Suppressor macrophage treated with lipopolysaccharide for 4 hours (primary cell): ENCODE measurements around the gene DHRS13.
A peak's percentile ranks its signal among the peaks of the same experiment; 100 is the strongest.
"Not testable (repeated sequence)": the region's sequence is repeated elsewhere in the genome, so short reads cannot be mapped to it uniquely, and the experiment has no call there.

ENCODE experiments used
- DNase-seq: peaks from one replicate; pipeline ENCODE4 v3.0.0-alpha.2; 2020

Gene DHRS13

DNA sequence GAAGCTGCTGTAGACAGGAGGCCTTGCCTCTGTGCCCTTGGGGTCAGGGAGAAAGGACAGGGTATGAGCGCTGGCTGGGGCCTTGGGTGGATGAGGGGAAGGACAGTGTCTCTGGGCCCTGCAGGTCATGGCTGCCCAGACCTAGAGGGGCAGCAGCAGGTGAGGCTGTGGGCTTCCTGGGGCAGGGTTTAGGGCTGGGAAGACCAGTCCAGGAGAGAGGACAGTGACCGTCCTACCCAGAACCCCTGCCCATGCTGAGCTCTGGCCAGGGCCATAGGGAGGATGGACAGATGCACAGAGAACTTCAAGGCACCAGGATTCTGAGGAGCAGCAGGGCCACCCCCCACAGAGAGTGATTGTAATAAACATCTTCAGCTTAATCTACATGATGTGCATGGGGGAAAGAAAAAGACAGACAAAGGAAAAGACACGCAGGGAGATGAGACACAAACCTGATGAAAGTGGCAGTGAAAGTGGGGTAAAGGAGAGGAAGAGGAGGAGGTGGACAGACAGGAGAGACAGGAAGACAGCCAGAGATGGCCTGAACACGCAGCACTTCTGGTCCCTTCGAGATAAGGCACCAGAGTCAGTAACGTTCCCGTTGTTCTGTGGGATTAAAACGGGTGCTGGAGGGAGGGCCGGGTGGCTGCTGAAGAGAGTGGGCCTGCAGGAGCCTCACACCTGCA lies 22.9 kb downstream of the DHRS13 start:
- no peak for DNase-seq

DNA sequence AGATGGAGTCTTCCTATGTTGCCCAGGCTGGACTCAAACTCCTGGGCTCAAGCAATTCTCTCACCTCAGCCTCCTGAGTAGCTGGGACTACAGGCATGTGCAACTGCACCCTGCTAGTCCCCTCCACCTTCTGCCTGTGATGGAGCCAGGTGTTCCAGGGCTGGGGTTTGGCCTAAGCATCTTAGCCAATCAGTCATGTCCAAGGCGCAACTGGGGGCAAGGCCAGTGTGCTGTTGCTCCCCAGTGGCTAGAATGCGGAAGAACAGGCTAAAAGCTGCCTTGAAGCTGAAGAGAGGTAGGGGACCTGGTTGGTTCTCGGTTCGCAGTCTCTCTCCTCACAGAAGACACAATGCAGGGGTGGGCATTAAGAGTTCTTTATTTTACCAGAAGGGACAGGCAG lies 23.9 kb downstream of the DHRS13 start:
- DNase-seq = no peak

DNA sequence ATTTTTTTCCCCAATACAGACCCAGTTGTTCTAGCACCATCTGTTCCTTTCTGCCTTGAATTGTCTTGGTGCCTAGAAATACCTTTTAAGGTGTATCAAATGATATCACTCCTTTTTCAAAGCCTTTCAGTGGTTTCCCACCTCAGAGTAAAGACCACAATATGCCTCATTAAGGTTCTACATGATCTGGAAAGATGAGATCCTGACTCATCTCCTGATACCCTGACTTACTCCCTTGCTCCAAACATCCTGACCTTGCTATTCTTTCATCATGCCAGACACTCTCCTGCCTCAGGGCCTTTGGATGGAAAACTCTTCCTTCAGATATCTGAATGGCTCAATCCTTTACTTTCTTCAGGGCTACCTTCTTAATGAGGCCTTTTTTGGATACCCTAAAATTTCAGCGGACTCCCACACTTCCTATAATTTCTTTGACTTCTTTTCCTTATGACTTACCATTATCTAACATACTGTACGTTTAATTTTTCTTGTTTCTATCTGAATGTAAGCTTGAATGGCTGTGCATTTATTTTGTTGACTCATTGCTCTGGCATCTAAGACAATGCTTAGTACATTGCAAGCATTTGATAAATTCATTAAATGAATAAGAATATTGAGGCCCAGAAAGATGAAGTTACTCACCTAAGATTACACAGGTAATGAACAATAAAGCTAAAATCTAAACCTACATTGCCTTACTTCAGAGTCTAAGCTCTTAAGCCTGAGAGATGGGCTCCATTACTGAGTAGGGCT lies 24.5 kb downstream of the DHRS13 start:
- DNase-seq = no peak

DNA sequence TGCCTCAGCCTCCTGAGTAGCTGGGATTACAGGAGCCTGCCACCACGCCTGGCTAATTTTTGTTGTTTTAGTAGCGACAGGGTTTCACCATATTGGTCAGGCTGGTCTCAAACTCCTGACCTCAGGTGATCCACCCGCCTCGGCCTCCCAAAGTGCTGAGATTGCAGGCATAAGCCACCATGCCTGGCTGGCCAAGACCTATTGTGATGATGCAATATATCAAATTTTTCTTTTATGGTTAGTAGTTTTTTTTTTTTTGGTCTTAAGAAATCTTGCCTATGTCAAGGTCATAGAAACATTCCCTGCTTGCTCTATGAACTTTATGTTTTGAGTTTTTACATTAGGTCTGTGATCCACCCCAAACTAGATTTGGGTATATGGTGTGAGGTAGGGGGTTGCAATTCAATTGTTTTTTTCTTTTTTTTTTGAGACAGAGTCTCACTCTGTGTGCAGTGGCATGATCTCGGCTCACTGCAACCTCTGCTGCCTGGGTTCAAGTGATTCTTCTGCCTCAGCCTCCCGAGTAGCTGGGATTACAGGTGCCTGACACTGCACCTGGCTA lies 25.6 kb downstream of the DHRS13 start:
- not testable (repeated sequence) for DNase-seq

DNA sequence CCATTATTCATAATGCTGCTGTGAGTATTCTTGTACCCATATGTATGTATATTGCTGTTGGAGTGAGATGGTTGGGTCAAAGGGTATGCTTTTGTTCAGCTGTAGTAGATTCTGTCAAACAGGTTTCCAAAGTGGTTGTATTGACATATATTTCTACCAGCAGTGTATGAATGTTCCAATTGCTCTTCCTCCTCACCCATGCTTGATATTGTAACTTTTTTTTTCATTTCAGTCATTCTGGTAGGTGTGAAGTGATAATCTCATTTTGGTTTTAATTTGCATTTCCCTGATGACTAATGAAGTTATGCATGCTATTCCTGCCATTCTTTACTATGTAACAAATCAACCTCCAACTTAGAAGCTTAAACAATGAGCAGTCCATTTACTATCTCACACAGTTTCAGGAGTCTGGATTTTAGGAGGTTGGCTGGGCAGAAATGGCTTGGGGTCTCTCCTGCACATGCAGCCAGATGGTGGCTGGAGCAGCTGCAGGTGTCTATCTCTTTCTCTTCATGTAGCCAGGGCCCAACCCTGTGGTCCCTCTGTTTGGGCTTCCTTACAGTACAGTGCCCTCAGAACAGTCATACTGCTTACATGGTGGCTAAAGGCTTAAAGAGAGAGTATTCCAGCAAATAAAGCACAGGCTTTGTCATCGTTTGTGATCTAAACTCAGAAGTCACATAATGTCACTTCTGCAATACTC lies 26.9 kb downstream of the DHRS13 start:
- DNase-seq = no peak

DNA sequence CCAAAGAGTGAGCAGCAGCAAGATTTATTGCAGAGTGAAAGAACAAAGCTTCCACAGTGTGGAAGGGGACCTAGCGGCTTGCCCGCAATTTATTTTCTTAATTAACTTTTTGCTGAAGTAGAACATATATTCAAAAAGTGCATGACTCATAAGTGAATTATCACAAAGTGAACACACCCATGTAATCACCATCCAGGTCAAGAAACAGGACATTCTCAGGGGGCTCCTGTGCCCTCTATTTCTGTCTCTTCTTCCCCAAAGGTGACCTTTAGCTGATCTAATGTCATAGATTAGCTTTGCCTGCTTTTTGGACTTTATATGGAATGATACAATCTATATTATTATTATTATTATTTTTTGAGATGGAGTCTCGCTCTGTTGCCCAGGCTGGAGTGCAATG lies 28.1 kb downstream of the DHRS13 start:
- DNase-seq = no peak

DNA sequence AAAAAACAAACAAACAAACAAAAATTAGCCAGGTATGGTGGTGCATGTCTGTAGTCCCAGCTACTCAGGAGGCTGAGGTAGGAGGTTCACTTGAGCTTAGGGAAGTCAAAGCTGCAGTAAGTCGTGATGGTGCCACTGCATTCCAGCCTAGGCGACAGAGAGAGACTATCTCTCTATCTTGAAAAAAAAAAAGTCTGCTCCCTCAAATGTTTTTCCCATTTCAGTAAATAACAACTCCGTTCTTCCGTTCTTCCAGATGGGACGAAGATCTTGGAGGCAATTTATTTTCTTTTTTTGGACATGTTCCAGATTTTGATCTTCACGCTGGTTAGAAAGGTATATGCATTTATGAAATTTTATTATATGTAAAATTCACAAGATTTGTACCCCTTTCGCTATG lies 29.0 kb downstream of the DHRS13 start:
- DNase-seq = no peak

DNA sequence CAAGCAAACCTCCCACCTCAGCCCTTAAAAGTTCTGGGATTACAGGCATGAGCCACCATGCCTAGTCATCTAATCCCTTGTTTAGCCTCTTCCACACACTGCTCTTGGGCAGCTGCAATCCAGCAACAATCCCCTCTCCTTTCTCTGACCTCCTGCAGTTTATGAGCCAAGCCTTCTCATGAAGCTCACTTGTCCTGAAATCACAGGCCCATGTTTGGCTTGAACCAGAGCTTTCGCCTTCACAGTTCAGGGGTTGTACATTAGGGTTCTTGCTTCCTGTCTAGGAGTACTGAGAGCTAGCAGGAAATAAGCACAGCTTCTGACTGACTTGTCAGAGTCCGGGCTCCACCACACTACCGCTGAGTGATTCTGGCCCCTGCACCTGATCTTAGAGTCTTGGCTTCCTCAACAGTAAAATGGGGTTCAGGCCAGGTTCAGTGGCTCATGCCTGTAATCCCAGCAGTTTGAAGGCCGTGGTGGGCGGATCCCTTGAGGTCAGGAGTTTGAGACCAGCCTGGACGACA lies 31.8 kb downstream of the DHRS13 start:
- no peak for DNase-seq

DNA sequence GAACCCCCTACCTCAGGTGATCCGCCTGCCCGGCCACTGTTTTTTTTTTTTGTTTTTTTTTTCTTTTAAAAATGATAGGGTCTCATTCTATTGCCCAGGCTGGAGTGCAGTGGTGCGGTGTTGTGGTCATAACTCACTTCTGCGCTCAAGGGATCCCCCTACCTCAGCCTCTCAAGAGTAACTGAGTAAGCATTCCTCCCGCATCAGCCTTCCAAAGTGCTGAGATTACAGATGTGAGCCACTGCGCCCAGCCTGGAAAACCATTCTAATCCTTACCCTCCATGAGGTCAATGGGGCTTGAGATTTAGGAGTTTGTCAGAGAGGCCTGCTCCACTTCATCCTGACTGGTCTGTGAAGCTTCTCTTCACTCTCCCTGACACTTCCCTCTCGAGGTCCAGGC lies 35.6 kb downstream of the DHRS13 start:
- no peak for DNase-seq

DNA sequence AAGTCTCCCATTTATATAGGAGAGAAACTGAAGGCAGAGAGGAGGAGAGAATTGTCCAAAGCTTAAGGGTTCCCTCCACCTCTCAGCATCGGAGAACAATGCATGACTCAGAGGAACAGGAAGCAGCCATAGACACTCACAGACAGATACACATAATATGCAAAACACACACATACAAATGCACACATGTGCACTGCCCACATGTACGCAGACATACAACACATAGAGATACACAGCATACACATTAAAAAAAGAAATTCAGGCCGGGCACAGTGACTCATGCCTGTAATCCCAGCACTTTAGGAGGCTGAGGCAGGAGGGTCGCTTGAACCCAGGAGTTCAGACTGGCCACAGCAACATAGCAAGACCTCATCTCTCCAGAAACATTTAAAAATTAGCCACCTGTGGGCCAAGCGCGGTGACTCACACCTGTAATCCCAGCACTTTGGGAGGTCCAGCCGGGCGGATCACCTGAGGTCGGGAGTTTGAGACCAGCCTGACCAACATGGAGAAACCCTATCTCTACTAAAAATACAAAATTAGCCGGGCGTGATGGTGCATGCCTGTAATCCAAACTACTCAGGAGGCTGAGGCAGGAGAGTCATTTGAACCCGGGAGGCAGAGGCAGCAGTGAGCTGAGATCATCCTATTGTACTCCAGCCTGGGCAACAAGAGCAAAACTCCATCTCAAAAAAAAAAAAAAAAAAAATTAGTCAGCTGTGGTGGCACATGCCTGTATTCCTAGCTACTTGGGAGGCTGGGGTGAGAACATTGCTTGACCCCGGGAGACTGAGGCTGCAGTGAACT lies 36.7 kb downstream of the DHRS13 start:
- DNase-seq = peak; percentile 34

DNA sequence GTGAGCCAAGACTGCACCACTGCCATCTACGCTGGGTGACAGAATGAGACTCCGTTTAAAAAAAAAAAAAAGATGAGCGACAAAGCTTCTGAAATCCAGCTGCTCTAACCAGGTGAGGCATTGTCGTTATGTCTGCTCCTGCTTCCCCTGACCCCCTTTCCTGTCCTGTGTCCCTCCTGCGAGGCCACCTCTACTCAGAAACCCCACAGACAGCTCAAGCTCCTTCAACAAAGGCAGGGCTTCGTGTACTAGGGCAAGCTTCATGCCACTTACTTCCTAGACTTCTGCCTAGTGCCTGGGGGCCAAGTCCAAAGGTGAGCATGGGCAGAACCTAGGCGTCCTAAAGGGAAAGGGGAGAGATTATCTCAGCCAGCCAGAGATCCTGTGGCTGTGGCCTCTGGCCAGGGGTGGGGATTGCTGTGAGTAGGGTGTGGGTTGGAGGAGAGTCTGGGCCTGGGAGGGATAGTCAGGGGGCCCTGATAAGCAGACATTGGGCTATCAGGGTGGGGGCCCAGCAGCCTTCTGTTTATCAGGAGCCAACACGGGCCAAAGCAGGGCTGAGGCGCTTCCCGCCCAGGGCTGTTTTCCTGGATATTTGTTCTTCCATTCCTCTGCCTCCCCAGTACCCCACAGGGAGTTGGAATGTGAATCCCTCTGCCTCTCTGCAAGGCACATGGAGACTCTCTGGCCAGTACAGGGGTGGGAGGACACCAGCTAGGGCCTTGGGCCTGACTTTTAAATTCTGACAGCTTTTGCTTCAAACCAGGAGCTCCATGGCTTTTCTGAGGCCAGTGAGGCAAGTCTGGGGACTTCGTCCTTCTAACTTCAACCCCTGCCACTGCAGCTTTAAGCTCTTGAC lies 37.7 kb downstream of the DHRS13 start:
- no peak for DNase-seq

DNA sequence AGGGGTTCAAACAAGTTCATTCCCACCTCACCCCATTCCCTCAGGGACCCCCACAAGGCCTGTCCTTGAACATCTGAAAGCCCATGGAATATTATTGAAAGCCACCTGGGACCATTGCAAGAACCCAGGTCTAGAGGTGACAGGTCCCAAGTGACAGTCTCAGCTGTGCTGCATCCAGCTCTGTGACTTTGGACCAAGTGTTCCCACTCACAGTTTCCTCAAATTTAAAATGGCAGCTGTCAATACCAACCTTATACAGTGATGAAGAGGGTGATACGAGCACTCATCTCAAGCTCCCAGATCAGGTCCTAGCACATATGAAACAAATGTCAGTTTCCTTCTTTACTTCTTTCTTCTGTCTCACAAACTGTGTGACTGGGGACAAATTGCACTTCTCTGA lies 38.9 kb downstream of the DHRS13 start:
- DNase-seq = no peak

DNA sequence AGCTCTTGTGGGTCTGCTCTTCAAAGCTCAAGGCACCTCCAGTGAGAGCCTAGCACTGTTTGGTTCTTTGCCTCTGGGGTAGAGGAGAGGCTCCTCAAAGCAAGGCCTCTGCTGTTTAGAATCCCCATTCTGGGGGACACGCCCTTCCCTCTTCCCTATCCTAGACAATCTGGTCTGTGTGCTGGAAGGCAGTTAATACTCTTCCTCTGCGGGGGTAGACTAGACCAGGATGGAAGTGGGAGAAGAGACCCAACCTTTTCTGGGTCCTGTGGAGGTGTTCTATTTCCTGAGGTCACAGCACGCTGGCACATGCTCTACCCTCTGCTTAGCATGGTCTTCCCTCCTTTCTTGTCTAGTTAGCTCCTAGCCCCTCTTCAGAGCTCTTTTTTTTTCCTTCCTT lies 40.3 kb downstream of the DHRS13 start:
- DNase-seq = no peak

DNA sequence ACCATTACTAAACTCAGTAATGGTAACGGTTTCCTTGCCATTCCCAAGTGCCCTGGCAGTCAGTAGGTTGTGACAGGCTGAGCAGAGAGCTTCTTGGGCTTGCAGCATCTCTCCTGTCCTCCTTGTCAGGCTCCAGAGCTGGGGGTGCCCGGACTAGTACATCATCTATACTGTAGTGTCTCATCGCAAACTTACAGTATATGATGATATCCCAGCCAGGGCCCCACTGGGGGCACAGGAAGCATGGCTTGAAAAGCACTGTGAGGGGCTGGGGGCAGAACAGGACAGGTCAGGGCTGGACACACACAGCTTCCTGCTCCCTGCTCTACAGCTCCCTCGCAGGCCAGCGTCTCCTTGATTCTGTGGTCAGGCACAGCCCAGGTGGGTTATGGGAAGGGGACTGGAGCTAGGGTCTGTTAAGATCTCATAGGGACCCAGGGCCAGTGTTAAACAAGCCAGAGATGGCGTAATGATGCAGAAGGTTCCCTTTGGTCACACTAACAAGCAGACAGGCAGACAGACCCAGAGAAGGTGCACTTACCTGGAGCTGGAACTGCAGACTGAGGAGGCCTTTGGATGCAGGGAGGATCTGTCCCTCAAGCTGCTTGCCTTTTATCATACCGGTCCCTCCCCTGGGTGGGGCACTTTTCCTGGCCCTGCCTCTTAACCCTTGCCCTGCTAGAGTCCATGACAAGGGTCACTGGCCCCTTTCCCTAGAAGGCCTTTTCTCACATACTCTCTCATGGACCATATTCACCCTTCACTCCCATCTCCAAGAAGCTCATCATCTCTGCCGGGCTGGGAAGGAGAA lies 41.3 kb downstream of the DHRS13 start:
- no peak for DNase-seq

DNA sequence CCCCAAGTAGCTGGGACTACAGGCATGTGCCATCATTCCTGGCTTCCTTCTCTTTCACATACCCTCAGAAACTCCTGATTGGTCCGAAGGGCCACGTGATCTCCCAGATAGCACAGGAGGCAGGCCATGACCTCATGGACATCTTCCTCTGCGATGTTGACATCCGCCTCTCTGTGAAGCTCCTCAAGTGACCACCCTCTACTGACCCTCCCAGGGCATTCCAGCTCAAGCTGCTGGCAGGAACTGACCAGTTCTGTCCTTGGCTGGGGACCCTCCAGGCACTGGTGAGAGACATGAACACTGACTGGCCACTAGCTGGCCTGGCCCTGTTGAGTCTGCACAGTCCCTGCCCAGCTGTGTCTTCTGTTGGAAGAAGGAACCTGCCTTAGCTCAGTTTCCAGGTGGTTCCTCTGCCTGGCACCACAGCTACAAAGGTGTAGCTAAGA lies 42.5 kb downstream of the DHRS13 start:
- DNase-seq = no peak

DNA sequence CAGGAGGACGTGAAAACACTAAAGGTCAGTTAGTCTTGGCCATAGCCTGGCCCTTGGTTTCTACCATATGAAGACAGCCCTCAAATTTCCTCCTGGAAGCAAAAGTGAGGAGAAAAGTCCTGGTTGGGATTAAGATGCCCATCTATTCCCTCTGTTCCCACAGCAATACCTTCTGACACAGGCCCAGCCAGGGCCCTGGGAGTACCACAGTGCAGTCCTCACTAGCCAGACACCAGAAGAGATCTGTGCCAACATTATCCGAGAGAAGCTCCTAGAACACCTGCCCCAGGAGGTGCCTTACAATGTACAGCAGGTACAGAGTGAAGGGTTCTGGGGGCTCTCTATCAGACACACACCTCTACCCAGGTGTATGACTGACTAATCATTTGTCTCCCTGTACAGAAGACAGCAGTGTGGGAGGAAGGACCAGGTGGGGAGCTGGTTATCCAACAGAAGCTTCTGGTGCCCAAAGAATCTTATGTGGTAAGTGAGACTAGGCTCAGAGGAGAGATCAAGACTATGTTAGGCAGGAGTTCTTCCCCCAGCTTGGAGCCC lies 44.0 kb downstream of the DHRS13 start:
- no peak for DNase-seq

DNA sequence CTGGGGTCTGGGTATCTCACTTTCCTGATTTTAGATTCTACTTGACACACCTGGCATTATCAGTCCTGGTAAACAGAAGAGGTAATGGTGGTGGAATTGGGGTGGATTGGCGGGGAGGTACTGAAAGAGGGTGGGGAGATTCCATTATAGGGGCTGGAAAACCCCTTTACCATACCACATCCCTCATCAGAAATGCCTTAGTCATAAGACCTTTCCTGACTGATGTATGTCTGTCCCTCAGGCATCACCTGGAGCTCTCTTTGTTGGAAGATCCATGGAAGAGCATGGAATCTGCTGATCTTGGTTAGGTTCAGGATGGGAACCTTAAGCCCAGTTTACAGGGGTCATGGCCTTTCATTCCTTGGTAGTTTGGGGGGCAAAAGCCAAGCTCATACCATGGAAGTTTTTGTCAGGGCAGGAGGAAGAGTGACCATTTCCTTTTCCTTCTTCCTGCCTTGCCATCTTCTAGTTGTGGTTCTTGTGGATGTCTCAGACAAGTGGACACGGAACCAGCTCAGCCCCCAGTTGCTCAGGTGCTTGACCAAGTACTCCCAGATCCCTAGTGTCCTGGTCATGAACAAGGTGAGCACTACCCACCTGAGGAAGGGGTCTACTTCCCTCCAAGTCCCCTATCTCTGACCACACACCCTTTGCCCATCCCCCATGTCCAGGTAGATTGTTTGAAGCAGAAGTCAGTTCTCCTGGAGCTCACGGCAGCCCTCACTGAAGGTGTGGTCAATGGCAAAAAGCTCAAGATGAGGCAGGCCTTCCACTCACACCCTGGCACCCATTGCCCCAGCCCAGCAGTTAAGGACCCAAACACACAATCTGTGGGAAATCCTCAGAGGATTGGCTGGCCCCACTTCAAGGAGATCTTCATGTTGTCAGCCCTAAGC lies 44.7 kb downstream of the DHRS13 start:
- DNase-seq = no peak

DNA sequence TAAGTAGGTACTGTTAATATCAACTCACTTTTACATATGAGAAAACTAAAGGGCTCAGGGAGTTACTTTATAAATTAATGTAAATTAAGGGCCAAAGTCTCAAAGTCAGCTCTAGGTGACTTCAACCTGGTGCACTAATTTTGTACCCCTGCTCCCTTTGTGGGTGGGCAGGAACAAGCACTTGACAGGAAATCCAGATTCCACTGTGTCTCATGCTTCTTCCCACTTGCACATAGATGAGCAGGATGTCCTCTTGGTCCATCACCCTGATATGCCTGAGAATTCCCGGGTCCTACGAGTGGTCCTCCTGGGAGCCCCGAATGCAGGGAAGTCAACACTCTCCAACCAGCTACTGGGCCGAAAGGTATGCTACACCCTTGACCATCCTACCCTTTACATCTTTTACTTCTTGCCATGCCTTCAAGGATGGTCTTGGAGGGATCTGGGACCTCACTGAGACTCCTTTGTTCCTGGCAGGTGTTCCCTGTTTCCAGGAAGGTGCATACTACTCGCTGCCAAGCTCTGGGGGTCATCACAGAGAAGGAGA lies 46.8 kb downstream of the DHRS13 start:
- DNase-seq = no peak

DNA sequence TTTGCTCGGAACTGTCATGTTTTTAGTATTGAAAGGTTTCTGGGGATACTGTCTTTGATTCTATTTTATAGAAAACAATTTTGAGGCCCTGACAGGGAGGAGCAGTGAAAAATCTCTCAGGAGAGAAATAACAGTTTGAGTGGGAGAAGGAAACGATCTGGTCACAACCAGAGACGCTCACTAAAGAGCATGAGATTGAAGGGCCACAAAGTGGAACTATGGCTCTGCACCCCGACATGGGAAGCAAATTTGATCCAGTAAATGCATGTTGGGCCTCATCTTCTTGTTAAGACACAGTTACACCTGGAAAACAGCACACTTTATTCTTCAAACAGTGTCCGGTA lies 47.6 kb downstream of the DHRS13 start:
- no peak for DNase-seq
